Astrocyte (in vitro differentiated cells and primary cell): ENCODE measurements around the gene RASGRF2. TPM values are rescaled to one million over a fixed set of nuclear protein-coding genes. Genes with fewer than 3 reads are reported as not detected.

Source experiments
- DNase-seq: peaks from one replicate; pipeline ENCODE4 v3.0.0-alpha.2; 2010; ENCODE audit warnings: low read depth
- FAIRE-seq: peaks from 2 replicates; lab custom pipeline; 2011; peaks lifted over from hg19 to GRCh38; lab: Jason Lieb, UNC
- H2AFZ ChIP-seq: 2 replicates; pipeline ENCODE4 v1.6.0; 2012; ENCODE audit warnings: low read depth, low read length, inconsistent platforms
- H3K27ac ChIP-seq: 2 replicates; pipeline ENCODE4 v1.5.1; 2011; ENCODE audit warnings: low read depth, low read length, inconsistent platforms
- H3K27me3 ChIP-seq: 2 replicates; pipeline ENCODE4 v1.6.0; 2011; ENCODE audit warnings: low read length, inconsistent platforms; ENCODE audit not compliant: insufficient read depth
- H3K36me3 ChIP-seq: 2 replicates; pipeline ENCODE4 v1.5.1; 2011; ENCODE audit warnings: low read length, inconsistent platforms; ENCODE audit not compliant: insufficient read depth
- H3K4me1 ChIP-seq: 2 replicates; pipeline ENCODE4 v1.5.1; 2011; ENCODE audit warnings: low read length, inconsistent platforms; ENCODE audit not compliant: insufficient read depth
- H3K4me2 ChIP-seq: 2 replicates; pipeline ENCODE4 v1.6.0; 2012; ENCODE audit warnings: low read length, inconsistent platforms
- H3K4me3 ChIP-seq: 2 replicates; pipeline ENCODE4 v1.5.1; 2011; ENCODE audit warnings: low read depth, mild to moderate bottlenecking, low read length, inconsistent platforms; ENCODE audit not compliant: insufficient read depth
- H3K79me2 ChIP-seq: 2 replicates; pipeline ENCODE4 v1.6.0; 2012; ENCODE audit warnings: mild to moderate bottlenecking, low read length, inconsistent platforms; ENCODE audit not compliant: insufficient read depth
- H3K9ac ChIP-seq: 2 replicates; pipeline ENCODE4 v1.6.0; 2012; ENCODE audit warnings: mild to moderate bottlenecking, low read length, inconsistent platforms
- H3K9me3 ChIP-seq: 2 replicates; pipeline ENCODE4 v1.5.1; 2012; ENCODE audit warnings: low read depth, mild to moderate bottlenecking, low read length, inconsistent platforms; ENCODE audit not compliant: insufficient read depth
- H4K20me1 ChIP-seq: 2 replicates; pipeline ENCODE4 v1.6.0; 2012; ENCODE audit warnings: low read length, inconsistent platforms; ENCODE audit not compliant: insufficient read depth
- H3K27ac Mint-ChIP-seq: one replicate; pipeline ENCODE4 v1.8.0; 2021; ENCODE audit warnings: mild to moderate bottlenecking, mixed read lengths; ENCODE audit not compliant: unreplicated experiment
- H3K27me3 Mint-ChIP-seq: one replicate; pipeline ENCODE4 v1.8.0; 2021; ENCODE audit warnings: low read depth, mixed read lengths; ENCODE audit not compliant: unreplicated experiment
- H3K36me3 Mint-ChIP-seq: one replicate; pipeline ENCODE4 v1.8.0; 2021; ENCODE audit warnings: low read depth, mixed read lengths; ENCODE audit not compliant: unreplicated experiment
- H3K4me1 Mint-ChIP-seq: one replicate; pipeline ENCODE4 v1.8.0; 2021; ENCODE audit warnings: low read depth, mixed read lengths; ENCODE audit not compliant: unreplicated experiment
- H3K4me3 Mint-ChIP-seq: one replicate; pipeline ENCODE4 v1.8.0; 2021; ENCODE audit warnings: mild to moderate bottlenecking, moderate library complexity, mixed read lengths; ENCODE audit not compliant: unreplicated experiment
- H3K9me3 Mint-ChIP-seq: one replicate; pipeline ENCODE4 v1.8.0; 2021; ENCODE audit warnings: mild to moderate bottlenecking, mixed read lengths; ENCODE audit not compliant: unreplicated experiment
- CTCF ChIP-seq: IDR thresholded peaks from 2 replicates; pipeline ENCODE4 v1.5.1; 2011; ENCODE audit warnings: low read depth, mild to moderate bottlenecking, inconsistent platforms, low read length, moderate library complexity; ENCODE audit not compliant: insufficient read depth
- EZH2 ChIP-seq: IDR thresholded peaks from 2 replicates; pipeline ENCODE4 v1.6.1; 2012; ENCODE audit warnings: mild to moderate bottlenecking, low read length, inconsistent platforms; ENCODE audit not compliant: insufficient read depth
- total RNA-seq: library from RNA; stranded (reverse); gene quantifications from 2 replicates; pipeline ENCODE4 v1.2.1, GENCODE V29; 2021

Gene RASGRF2
- total RNA-seq, 1 donor from 2014 or later = 8.0 TPM

GRCh38 chr5:80990971-80991370 is 30.8 kb downstream of the RASGRF2 start:
- no peak overlapping the region for H3K4me3 ChIP-seq
- DNase-seq (no peak), FAIRE-seq (no peak)
- Mint-ChIP-seq H3K4me1 (peaks cover 10% of the 10 kb centered on the region), H3K4me3 (no peak overlapping the region), H3K9me3 (no peaks in the 10 kb centered on the region), H3K27me3 (peaks cover 2% of the 10 kb centered on the region), H3K27ac (no peak overlapping the region), H3K36me3 (no peaks in the 10 kb centered on the region)
- no peaks in the 10 kb centered on the region for H3K27me3 ChIP-seq
- peaks cover 10% of the 10 kb centered on the region for H4K20me1 ChIP-seq
- H2AFZ ChIP-seq = no peak overlapping the region
- no peak overlapping the region for H3K9ac ChIP-seq
- H3K9me3 ChIP-seq = no peaks in the 10 kb centered on the region
- no peaks in the 10 kb centered on the region for H3K4me1 ChIP-seq
- no peaks in the 10 kb centered on the region for H3K36me3 ChIP-seq
- H3K27ac ChIP-seq = no peak overlapping the region
- no peak overlapping the region for H3K4me2 ChIP-seq
- TF ChIP-seq EZH2 (no peak), CTCF (no peak)
- no peaks in the 10 kb centered on the region for H3K79me2 ChIP-seq

DNA sequence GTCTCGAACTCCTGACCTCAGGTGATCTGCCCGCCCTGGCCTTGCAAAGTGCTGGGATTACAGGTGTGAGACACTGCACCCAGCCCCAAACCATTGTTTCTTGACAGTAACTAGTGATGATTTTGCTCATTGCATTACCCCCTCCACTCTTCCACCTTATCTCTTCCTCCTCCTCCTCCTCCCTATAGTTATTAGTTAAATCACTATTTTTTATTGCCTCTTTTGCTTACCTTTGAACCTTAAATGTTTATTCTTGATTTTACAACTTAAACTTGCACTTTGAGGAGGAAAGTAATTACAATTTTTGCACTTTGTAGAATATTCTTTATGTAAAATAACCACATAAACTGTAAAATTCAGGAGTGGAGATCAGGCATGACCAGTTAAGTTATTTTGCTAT is 35.7 kb downstream of the RASGRF2 start:
- no peak overlapping the region for H3K4me3 Mint-ChIP-seq

More for the DNA sequence above, 35.7 kb downstream of the RASGRF2 start:
- no peak for TF ChIP-seq EZH2
- TF ChIP-seq CTCF = no peak
- no peak overlapping the region for H3K27ac Mint-ChIP-seq
- no peaks in the 10 kb centered on the region for H3K36me3 Mint-ChIP-seq
- Histone ChIP-seq H2AFZ (no peak overlapping the region), H4K20me1 (peaks cover 4% of the 10 kb centered on the region), H3K79me2 (no peaks in the 10 kb centered on the region), H3K9me3 (no peaks in the 10 kb centered on the region), H3K27me3 (no peaks in the 10 kb centered on the region), H3K36me3 (no peaks in the 10 kb centered on the region), H3K4me1 (no peaks in the 10 kb centered on the region), H3K27ac (no peak overlapping the region), H3K9ac (no peak overlapping the region), H3K4me2 (no peak overlapping the region), H3K4me3 (no peak overlapping the region)
- peaks cover 2% of the 10 kb centered on the region for H3K27me3 Mint-ChIP-seq
- FAIRE-seq (no peak), DNase-seq (no peak)
- H3K9me3 Mint-ChIP-seq = no peaks in the 10 kb centered on the region
- H3K4me1 Mint-ChIP-seq = no peaks in the 10 kb centered on the region
